Esophagus squamous epithelium (tissue), 5 donors: ENCODE measurements around the gene ZNF641. TPM values are rescaled to one million over a fixed set of nuclear protein-coding genes. Genes with fewer than 3 reads are reported as not detected.

ENCODE experiments used
- DNase-seq: peaks from one replicate; lab custom pipeline; 2025; lab: John Stamatoyannopoulos, UW
- H3K27ac ChIP-seq, 4 donors: fragments of 200-600 bp; sonication (generic); one replicate each; pipeline ENCODE4 v1.5.1; 2016 to 2019; ENCODE audit warnings: mild to moderate bottlenecking in 1 of 4
- H3K27me3 ChIP-seq, 4 donors: fragments of 200-600 bp; sonication (generic); 1 replicate in 3 of 4; 2 replicates in 1 of 4; pipeline versions ENCODE4 v1.5.1 to v1.6.0; 2017 to 2021; ENCODE audit warnings: antibody characterized with exemption in 1 of 4
- H3K36me3 ChIP-seq, 3 donors: fragments of 200-600 bp; sonication (generic); one replicate each; pipeline ENCODE4 v1.5.1; 2016 to 2019
- H3K4me1 ChIP-seq, 3 donors: fragments of 200-600 bp; sonication (generic); one replicate each; pipeline ENCODE4 v1.5.1; 2017 to 2019
- H3K4me3 ChIP-seq, 4 donors: fragments of 200-600 bp; sonication (generic); 1 replicate in 3 of 4; 2 replicates in 1 of 4; pipeline ENCODE4 v1.5.1; 2016 to 2019; ENCODE audit warnings: mild to moderate bottlenecking in 2 of 4, moderate library complexity in 1 of 4
- H3K9me3 ChIP-seq, 3 donors: fragments of 200-600 bp; sonication (generic); one replicate each; pipeline ENCODE4 v1.5.1; 2016 to 2019
- CTCF ChIP-seq, 6 experiments: fragments of 450-650 bp in 4 of 6; fragments of 200-600 bp in 2 of 6; sonication (generic) in 2 of 6; IDR thresholded peaks; one replicate each; pipeline ENCODE4 v1.5.1; 2016 to 2019; ENCODE audit warnings: antibody characterized with exemption in 6 of 6, mild to moderate bottlenecking in 4 of 6, moderate library complexity in 4 of 6
- POLR2A ChIP-seq, 4 donors: fragments of 450-650 bp; IDR thresholded peaks; one replicate each; pipeline ENCODE4 v1.6.1; 2017; ENCODE audit warnings: antibody characterized with exemption in 4 of 4, mild to moderate bottlenecking in 4 of 4, moderate library complexity in 3 of 4
- WGBS, 2 donors: methylation state at CpG; one replicate each; pipeline ENCODE4 v1.1.5; 2018; 5-methylcytosine and 5-hydroxymethylcytosine counted together
- intact Hi-C: fragments of 100-400 bp; cut with DNase I; formaldehyde crosslinking; loops from one replicate; pipeline ENCODE4 v1.15.0; 2022
- total RNA-seq, 4 donors: library from RNA; depleted of rRNA; stranded (reverse); fragments of >200 nt; gene quantifications; one replicate each; pipeline ENCODE4 v1.1.0, GENCODE V29; 2016
- donor health status: DM: yes; HTN: yes; CAD: no.

The ZNF641 gene
- total RNA-seq, result 10 to 100 TPM in 2 of 4 donors, 1 to 10 TPM in 2; 7.1 to 17.9 (median 10.0) TPM

DNA sequence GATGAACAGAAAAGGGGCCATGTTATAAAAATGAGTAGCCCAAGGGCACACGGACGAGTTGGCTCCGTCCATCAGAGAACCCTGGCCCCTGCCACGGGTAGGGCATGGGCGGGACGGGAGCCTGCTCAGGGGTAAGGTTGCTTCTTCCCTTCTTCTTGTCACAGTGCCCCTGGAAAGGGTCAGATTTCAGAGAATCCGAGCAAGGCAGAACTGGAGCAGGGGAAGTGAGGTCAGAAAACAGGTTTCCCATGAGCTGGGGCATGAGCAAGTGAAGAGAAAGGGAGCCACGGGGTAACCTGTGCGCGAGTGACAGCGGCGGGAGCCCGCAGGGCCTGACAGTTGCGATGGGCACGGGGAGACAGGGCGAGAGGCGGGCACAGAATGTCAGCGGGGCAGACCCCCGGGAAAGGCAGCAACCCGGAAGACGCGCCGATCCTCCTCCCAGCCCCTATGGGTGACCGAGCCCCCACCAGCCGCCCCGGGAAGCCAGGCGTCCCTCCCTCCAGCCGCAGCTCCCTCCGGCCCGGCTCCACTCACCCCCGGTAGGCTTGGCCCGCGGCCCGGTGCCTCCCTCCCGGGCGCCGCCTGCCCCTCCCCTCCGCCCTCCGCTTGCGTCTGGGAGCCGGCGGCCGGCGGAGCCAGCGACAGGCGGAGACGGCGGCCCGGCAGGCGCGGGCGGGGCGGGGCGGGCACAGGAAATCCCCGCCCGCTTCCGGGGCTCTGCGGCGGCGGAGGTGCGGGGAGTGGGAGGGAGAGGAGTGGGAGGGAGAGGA is at the start of gene ZNF641:
Gene ZNF641, minus strand, starts transcription at position 671 of the 773 bp plus-strand sequence. CDS start 2,829 bp downstream, outside the sequence.
- H3K36me3 ChIP-seq, result peaks cover 0 to 25% (median 10%) of the 10 kb centered on the region in 3 donors
- peak within 1 kb of the TSS; percentile 80 to 94 (median 86) for H3K4me3 ChIP-seq
- peak within 1 kb of the TSS; percentile 92 to 98 (median 95) for H3K27ac ChIP-seq
- 0% methylated on average over 1 to 6 of the region's 61 CpGs for WGBS, 2 donors
- intact Hi-C loops, result no loop called here
- TF ChIP-seq POLR2A (IDR thresholded peaks at IDR 0.05), result peak in 2 of 4 donors; percentile 38 to 74
- peak in 1 of 6 experiments; percentile 7 for TF ChIP-seq CTCF (IDR thresholded peaks at IDR 0.05)
- H3K9me3 ChIP-seq, result no peaks in the 10 kb centered on the region
- no peaks in the 10 kb centered on the region for H3K27me3 ChIP-seq
- H3K4me1 ChIP-seq, result peaks cover 12 to 36% (median 16%) of the 10 kb centered on the region in 3 donors
- no peak for DNase-seq

DNA sequence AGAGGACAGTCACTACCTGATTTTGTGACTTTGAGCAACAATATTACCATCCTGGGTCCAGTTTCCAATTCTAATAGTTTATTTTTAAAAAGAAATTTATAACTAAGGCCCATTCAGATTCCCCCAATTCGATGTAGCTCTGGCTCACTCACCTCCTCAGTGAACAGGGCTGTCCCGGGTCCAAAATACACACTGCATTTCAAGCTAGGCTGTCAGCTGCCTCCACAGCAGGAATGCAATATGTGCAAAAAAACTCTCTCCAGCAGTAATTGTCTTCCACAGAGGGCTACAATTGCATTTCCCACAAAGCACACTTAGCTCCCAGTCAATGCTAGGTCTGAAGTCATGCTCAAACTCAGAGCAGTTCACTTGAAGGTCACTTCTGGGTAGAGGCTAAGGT is 39.3 kb upstream of the ZNF641 start:
- H3K9me3 ChIP-seq, result no peaks in the 10 kb centered on the region
- H3K4me3 ChIP-seq, result no peak overlapping the region
- TF ChIP-seq CTCF (IDR thresholded peaks at IDR 0.05), result no peak
- TF ChIP-seq POLR2A (IDR thresholded peaks at IDR 0.05), result no peak
- no peak for DNase-seq
- 46 to 52% methylated on average over 2 of the region's 2 CpGs for WGBS, 2 donors
- H3K27me3 ChIP-seq, result no peaks in the 10 kb centered on the region
- peaks cover 0 to 17% (median 4%) of the 10 kb centered on the region in 3 donors for H3K4me1 ChIP-seq
- no peaks in the 10 kb centered on the region for H3K36me3 ChIP-seq
- intact Hi-C loops, result no loop called here
- H3K27ac ChIP-seq, result no peak overlapping the region

- no peak overlapping the region for H3K27ac ChIP-seq
- intact Hi-C loops, result no loop called here
- DNase-seq, result no peak
- H3K9me3 ChIP-seq, result no peaks in the 10 kb centered on the region
- no peak for TF ChIP-seq CTCF (IDR thresholded peaks at IDR 0.05)
- TF ChIP-seq POLR2A (IDR thresholded peaks at IDR 0.05), result no peak
- H3K36me3 ChIP-seq, result no peaks in the 10 kb centered on the region
- H3K4me1 ChIP-seq, result peaks cover 0 to 17% (median 4%) of the 10 kb centered on the region in 3 donors
- H3K27me3 ChIP-seq, result no peaks in the 10 kb centered on the region
- 66 to 69% methylated on average over 3 of the region's 3 CpGs for WGBS, 2 donors
- no peak overlapping the region for H3K4me3 ChIP-seq
These were observed 38.7 kb upstream of the ZNF641 start for GRCh38 chr12:48389409-48389808.

DNA sequence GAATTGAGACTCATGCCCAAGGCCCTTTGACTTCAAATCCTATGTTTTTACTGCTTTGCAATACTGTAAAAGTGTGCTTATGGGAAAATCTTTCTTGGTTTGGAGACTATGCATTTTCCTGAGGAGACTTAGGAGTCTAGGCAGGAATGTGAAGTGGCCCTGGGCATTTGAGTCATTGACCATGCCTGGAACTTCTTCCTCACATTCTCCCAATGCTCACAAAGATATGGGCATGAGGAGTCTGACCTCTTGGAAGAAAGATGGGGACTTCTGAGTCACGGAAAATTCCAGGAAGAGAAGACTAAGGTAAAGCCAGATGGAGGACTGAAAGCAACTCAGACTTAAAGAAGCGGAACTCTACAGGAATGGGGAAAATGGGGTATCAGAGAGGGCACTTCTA is 38.2 kb upstream of the ZNF641 start:
- H3K27me3 ChIP-seq, result no peaks in the 10 kb centered on the region
- peaks cover 0 to 17% (median 4%) of the 10 kb centered on the region in 3 donors for H3K4me1 ChIP-seq
- TF ChIP-seq POLR2A (IDR thresholded peaks at IDR 0.05) (no peak), CTCF (IDR thresholded peaks at IDR 0.05) (no peak)
- intact Hi-C loops, result no loop called here
- no peak overlapping the region for H3K27ac ChIP-seq
- no peak for DNase-seq
- 61 to 67% methylated on average over 2 of the region's 2 CpGs for WGBS, 2 donors
- no peaks in the 10 kb centered on the region for H3K36me3 ChIP-seq
- no peaks in the 10 kb centered on the region for H3K9me3 ChIP-seq
- H3K4me3 ChIP-seq, result no peak overlapping the region

DNA sequence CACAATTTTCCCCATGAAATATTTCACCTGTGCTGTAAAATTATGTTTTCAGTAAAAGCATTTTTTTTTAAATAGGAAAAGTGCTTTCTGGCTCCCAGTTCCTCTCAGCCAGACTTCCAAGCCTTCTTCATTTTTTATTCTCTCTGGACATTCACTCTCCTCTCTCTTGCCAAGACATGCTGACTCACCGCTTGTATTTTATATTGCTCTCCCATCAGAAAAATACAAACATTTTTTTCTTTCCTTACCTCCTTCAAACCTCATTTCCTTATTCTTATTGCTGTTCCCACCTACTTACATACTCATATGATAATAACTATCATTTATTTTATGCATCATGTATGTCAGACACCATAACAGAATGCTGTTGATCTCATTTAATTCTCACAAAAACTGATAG is 37.7 kb upstream of the ZNF641 start:
- H3K27ac ChIP-seq, result no peak overlapping the region
- intact Hi-C loops, result no loop called here
- TF ChIP-seq POLR2A (IDR thresholded peaks at IDR 0.05) (no peak), CTCF (IDR thresholded peaks at IDR 0.05) (no peak)
- no peaks in the 10 kb centered on the region for H3K27me3 ChIP-seq
- no peaks in the 10 kb centered on the region for H3K36me3 ChIP-seq
- WGBS, 2 donors, result 22 to 57% methylated on average over 1 of the region's 1 CpG
- no peak for DNase-seq
- no peak overlapping the region for H3K4me3 ChIP-seq
- no peaks in the 10 kb centered on the region for H3K9me3 ChIP-seq
- H3K4me1 ChIP-seq, result peaks cover 0 to 17% (median 4%) of the 10 kb centered on the region in 3 donors
